IPS DF 6.9 (cell line): Measurements from ENCODE around the gene UBE3B.

Source experiments
- DNase-seq: peaks from one replicate; pipeline ENCODE4 v3.0.0-alpha.2; 2013; ENCODE audit warnings: low read depth, low spot score
- H3K27ac ChIP-seq: one replicate; pipeline ENCODE4 v1.5.1; 2013; ENCODE audit warnings: low read length, control low read depth
- H3K27me3 ChIP-seq: 2 replicates; pipeline ENCODE4 v1.6.1; 2013; ENCODE audit warnings: mild to moderate bottlenecking, low read length; ENCODE audit not compliant: control insufficient read depth, insufficient read depth
- H3K36me3 ChIP-seq: 2 replicates; pipeline ENCODE4 v1.6.1; 2013; ENCODE audit warnings: low read length; ENCODE audit not compliant: control insufficient read depth, insufficient read depth
- H3K4me1 ChIP-seq: 2 replicates; pipeline ENCODE4 v1.6.1; 2013; ENCODE audit warnings: low read length; ENCODE audit not compliant: control insufficient read depth, insufficient read depth
- H3K4me3 ChIP-seq: 2 replicates; pipeline ENCODE4 v1.5.1; 2013; ENCODE audit warnings: mild to moderate bottlenecking, low read length
- H3K9me3 ChIP-seq: 2 replicates; pipeline ENCODE4 v1.6.1; 2013; ENCODE audit warnings: low read length, inconsistent platforms; ENCODE audit not compliant: control insufficient read depth, insufficient read depth
- WGBS: extraction: QIAGEN DNeasy Blood & Tissue Kit; methylation state at CpG from one replicate; pipeline ENCODE4 v1.1.7; 2013; ENCODE audit warnings: mixed read lengths, missing lambda C conversion rate; ENCODE audit not compliant: insufficient read length, insufficient coverage; 5-methylcytosine and 5-hydroxymethylcytosine counted together

UBE3B gene

GRCh38 chr12:109461846-109462756, 15.3 kb upstream of the UBE3B start:
- Histone ChIP-seq H3K36me3 (peaks cover under 1% of the 10 kb centered on the region; the same call in 1 of the 2 replicates), H3K27ac (no peak overlapping the region), H3K4me3 (no peak overlapping the region), H3K9me3 (no peaks in the 10 kb centered on the region), H3K27me3 (no peaks in the 10 kb centered on the region), H3K4me1 (peaks cover 25% of the 10 kb centered on the region)
- no peak for DNase-seq
- WGBS, result no CpG with 5 or more reads among the region's 13 CpGs

- no peak for DNase-seq
- H3K9me3 ChIP-seq, result no peaks in the 10 kb centered on the region
- peaks cover 22% of the 10 kb centered on the region for H3K4me1 ChIP-seq
- no CpG with 5 or more reads among the region's 14 CpGs for WGBS
- H3K4me3 ChIP-seq, result no peak overlapping the region
- no peak overlapping the region for H3K27ac ChIP-seq
- no peaks in the 10 kb centered on the region; the same call in 1 of the 2 replicates for H3K36me3 ChIP-seq
- no peaks in the 10 kb centered on the region for H3K27me3 ChIP-seq
Observed at GRCh38 chr12:109462868-109463692, 14.4 kb upstream of the UBE3B start.

GRCh38 chr12:109463756-109464155, 13.7 kb upstream of the UBE3B start:
- Histone ChIP-seq H3K27me3 (no peaks in the 10 kb centered on the region), H3K4me3 (no peak overlapping the region), H3K27ac (no peak overlapping the region), H3K36me3 (peaks cover under 1% of the 10 kb centered on the region; the same call in 1 of the 2 replicates), H3K4me1 (peaks cover 19% of the 10 kb centered on the region), H3K9me3 (no peaks in the 10 kb centered on the region)
- no CpG with 5 or more reads among the region's 5 CpGs for WGBS
- DNase-seq, result no peak

GRCh38 chr12:109464642-109465351, 12.6 kb upstream of the UBE3B start:
- Histone ChIP-seq H3K4me3 (no peak overlapping the region), H3K9me3 (no peaks in the 10 kb centered on the region), H3K36me3 (peaks cover 9% of the 10 kb centered on the region), H3K27me3 (no peaks in the 10 kb centered on the region), H3K27ac (no peak overlapping the region), H3K4me1 (peaks cover 19% of the 10 kb centered on the region)
- WGBS, result no CpG with 5 or more reads among the region's 14 CpGs
- no peak for DNase-seq

GRCh38 chr12:109466305-109466704, 11.1 kb upstream of the UBE3B start:
- H3K27me3 ChIP-seq, result no peaks in the 10 kb centered on the region
- peaks cover 13% of the 10 kb centered on the region for H3K4me1 ChIP-seq
- H3K9me3 ChIP-seq, result no peaks in the 10 kb centered on the region
- no peak overlapping the region for H3K4me3 ChIP-seq
- no peak for DNase-seq
- H3K27ac ChIP-seq, result no peak overlapping the region
- WGBS, result no CpG with 5 or more reads among the region's 2 CpGs
- peaks cover 9% of the 10 kb centered on the region for H3K36me3 ChIP-seq

GRCh38 chr12:109466821-109467220, 10.6 kb upstream of the UBE3B start:
- WGBS, result no CpG with 5 or more reads among the region's 3 CpGs
- Histone ChIP-seq H3K4me3 (no peak overlapping the region), H3K36me3 (peaks cover 9% of the 10 kb centered on the region)

GRCh38 chr12:109467978-109468676, 9.3 kb upstream of the UBE3B start:
- Histone ChIP-seq H3K27me3 (no peaks in the 10 kb centered on the region), H3K27ac (no peak overlapping the region), H3K9me3 (no peaks in the 10 kb centered on the region), H3K4me1 (peaks cover 8% of the 10 kb centered on the region; the same call in 1 of the 2 replicates), H3K4me3 (no peak overlapping the region), H3K36me3 (peaks cover 9% of the 10 kb centered on the region)
- WGBS, result no CpG with 5 or more reads among the region's 8 CpGs
- no peak for DNase-seq

More at GRCh38 chr12:109466821-109467220, 10.6 kb upstream of the UBE3B start:
- Histone ChIP-seq H3K9me3 (no peaks in the 10 kb centered on the region), H3K4me1 (peaks cover 11% of the 10 kb centered on the region), H3K27me3 (no peaks in the 10 kb centered on the region), H3K27ac (no peak overlapping the region)
- DNase-seq, result no peak

GRCh38 chr12:109469517-109469916, 7.9 kb upstream of the UBE3B start:
- 0 out of 2 replicates have a peak, but pooled peaks cover 2% of the 10 kb centered on the region for H3K4me1 ChIP-seq
- DNase-seq, result no peak
- WGBS, result no CpG with 5 or more reads among the region's 10 CpGs
- peaks cover 9% of the 10 kb centered on the region for H3K36me3 ChIP-seq
- no peak overlapping the region for H3K4me3 ChIP-seq
- H3K27ac ChIP-seq, result no peak overlapping the region
- no peaks in the 10 kb centered on the region for H3K9me3 ChIP-seq
- H3K27me3 ChIP-seq, result no peaks in the 10 kb centered on the region

GRCh38 chr12:109473006-109473405, 4.4 kb upstream of the UBE3B start:
- no CpG with 5 or more reads among the region's 3 CpGs for WGBS
- H3K4me3 ChIP-seq, result no peak overlapping the region

More at GRCh38 chr12:109473006-109473405, 4.4 kb upstream of the UBE3B start:
- H3K9me3 ChIP-seq, result no peaks in the 10 kb centered on the region
- H3K27ac ChIP-seq, result no peak overlapping the region
- DNase-seq, result no peak
- peaks cover 1% of the 10 kb centered on the region; the same call in 1 of the 2 replicates for H3K4me1 ChIP-seq
- no peaks in the 10 kb centered on the region for H3K27me3 ChIP-seq
- peaks cover 9% of the 10 kb centered on the region for H3K36me3 ChIP-seq
